G401.6 (cell line): Measurements from ENCODE around the gene SNHG17.
"Not testable (repeated sequence)": the region's sequence is repeated elsewhere in the genome, so short reads cannot be mapped to it uniquely, and the experiment has no call there.

ENCODE experiments used
- FAIRE-seq: peaks from 2 replicates; lab custom pipeline; 2012; peaks lifted over from hg19 to GRCh38; lab: Jason Lieb, UNC

The SNHG17 gene

GRCh38 chr20:38447251-38447661 lies 12.1 kb upstream of the SNHG17 start:
- no peak for FAIRE-seq

- FAIRE-seq = no peak
Observed at GRCh38 chr20:38446441-38447209, 11.5 kb upstream of the SNHG17 start.

GRCh38 chr20:38445901-38446425 lies 10.8 kb upstream of the SNHG17 start:
- no peak for FAIRE-seq

GRCh38 chr20:38445381-38445796 lies 10.3 kb upstream of the SNHG17 start:
- no peak for FAIRE-seq

GRCh38 chr20:38441916-38442315 lies 6.8 kb upstream of the SNHG17 start:
- no peak for FAIRE-seq

GRCh38 chr20:38441110-38441509 lies 6.0 kb upstream of the SNHG17 start:
- not testable (repeated sequence) for FAIRE-seq

- no peak for FAIRE-seq
Observed at GRCh38 chr20:38437796-38438195, 2.7 kb upstream of the SNHG17 start.

GRCh38 chr20:38435555-38435939 lies 419 bp upstream of the SNHG17 start:
- FAIRE-seq = no peak

GRCh38 chr20:38434301-38434741 lies 807 bp downstream of the SNHG17 start:
- FAIRE-seq = no peak

- no peak for FAIRE-seq
Observed at GRCh38 chr20:38433304-38433972, 1.7 kb downstream of the SNHG17 start.

GRCh38 chr20:38432870-38433269 lies 2.3 kb downstream of the SNHG17 start:
- not testable (repeated sequence) for FAIRE-seq

- FAIRE-seq = no peak
Observed at GRCh38 chr20:38432292-38432691, 2.8 kb downstream of the SNHG17 start.

- FAIRE-seq = no peak
Observed at GRCh38 chr20:38430679-38431325, 4.3 kb downstream of the SNHG17 start.

- FAIRE-seq = no peak
Observed at GRCh38 chr20:38429301-38429700, 5.8 kb downstream of the SNHG17 start.

- FAIRE-seq = no peak
Observed at GRCh38 chr20:38428800-38429199, 6.3 kb downstream of the SNHG17 start.

GRCh38 chr20:38427655-38428023 lies 7.5 kb downstream of the SNHG17 start:
- FAIRE-seq = no peak

GRCh38 chr20:38426006-38426897 lies 8.9 kb downstream of the SNHG17 start:
- no peak for FAIRE-seq

- no peak for FAIRE-seq
Observed at GRCh38 chr20:38424401-38424800, 10.7 kb downstream of the SNHG17 start.

GRCh38 chr20:38423541-38423940 lies 11.6 kb downstream of the SNHG17 start:
- FAIRE-seq = no peak

- FAIRE-seq = no peak
Observed at GRCh38 chr20:38421915-38422314, 13.2 kb downstream of the SNHG17 start.

- FAIRE-seq = no peak
Observed at GRCh38 chr20:38420388-38421085, 14.6 kb downstream of the SNHG17 start.
